Measurements from ENCODE around the gene GLI3. TPM values are rescaled to one million over a fixed set of nuclear protein-coding genes. Genes with fewer than 3 reads are reported as not detected.

The GLI3 gene
- total RNA-seq, 2 donors from 2014 or later: 2.7 to 10.2 TPM

DNA sequence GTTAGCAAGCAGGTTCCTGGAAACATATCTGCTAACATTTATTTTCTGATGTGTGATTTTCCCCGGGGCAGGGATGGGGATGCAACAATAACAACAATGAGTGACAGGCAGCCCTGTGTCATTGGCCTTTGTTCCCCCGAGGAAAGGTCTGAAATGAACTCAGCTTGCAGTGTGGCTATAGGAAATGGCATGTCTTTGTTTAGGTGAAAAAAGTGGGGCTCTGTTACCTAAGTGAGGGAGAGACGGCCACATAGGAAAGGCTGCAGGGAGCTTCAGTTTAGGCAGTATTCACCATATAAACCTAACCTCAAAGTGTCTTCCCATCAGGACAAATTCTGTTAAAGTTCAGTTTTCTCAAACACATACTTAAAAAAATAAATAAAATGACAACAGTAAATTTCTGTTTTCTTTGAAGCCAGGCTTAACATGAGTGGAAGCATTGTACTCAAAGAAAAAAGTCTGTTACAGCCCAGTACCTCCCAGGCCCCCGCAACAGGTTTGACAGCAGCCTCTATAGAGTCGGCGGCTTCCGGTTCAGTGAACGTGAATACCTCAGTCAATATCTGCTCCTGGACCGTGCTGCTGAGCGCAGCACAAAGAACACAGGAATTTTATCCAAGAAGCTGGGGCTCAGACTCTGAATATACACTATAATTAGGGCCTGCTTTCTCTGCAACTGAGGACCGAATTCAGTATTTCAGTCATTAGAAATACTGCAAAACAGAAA lies 168.3 kb downstream of the GLI3 start:
- H3K27ac ChIP-seq (ENCODE audit: low read depth, low read length): peak overlapping the region; percentile 96
- TF ChIP-seq, protein P1, sequence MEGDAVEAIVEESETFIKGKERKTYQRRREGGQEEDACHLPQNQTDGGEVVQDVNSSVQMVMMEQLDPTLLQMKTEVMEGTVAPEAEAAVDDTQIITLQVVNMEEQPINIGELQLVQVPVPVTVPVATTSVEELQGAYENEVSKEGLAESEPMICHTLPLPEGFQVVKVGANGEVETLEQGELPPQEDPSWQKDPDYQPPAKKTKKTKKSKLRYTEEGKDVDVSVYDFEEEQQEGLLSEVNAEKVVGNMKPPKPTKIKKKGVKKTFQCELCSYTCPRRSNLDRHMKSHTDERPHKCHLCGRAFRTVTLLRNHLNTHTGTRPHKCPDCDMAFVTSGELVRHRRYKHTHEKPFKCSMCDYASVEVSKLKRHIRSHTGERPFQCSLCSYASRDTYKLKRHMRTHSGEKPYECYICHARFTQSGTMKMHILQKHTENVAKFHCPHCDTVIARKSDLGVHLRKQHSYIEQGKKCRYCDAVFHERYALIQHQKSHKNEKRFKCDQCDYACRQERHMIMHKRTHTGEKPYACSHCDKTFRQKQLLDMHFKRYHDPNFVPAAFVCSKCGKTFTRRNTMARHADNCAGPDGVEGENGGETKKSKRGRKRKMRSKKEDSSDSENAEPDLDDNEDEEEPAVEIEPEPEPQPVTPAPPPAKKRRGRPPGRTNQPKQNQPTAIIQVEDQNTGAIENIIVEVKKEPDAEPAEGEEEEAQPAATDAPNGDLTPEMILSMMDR (conservative IDR thresholded peaks at IDR 0.05): no peak
- Mint-ChIP-seq H3K9me3 (no peaks in the 10 kb centered on the region), H3K36me3 (ENCODE audit: low read depth) (no peaks in the 10 kb centered on the region), H3K27me3 (ENCODE audit: insufficient read depth) (peaks cover 5% of the 10 kb centered on the region), H3K4me3 (no peak overlapping the region), H3K27ac (no peak overlapping the region), H3K4me1 (peaks cover 37% of the 10 kb centered on the region)
- no peak for DNase-seq
- no peaks in the 10 kb centered on the region for H3K9me3 ChIP-seq (ENCODE audit: control insufficient read depth, low read length)
- H3K36me3 ChIP-seq (ENCODE audit: control insufficient read depth, insufficient read depth, low read length): no peaks in the 10 kb centered on the region
- peaks cover 2% of the 10 kb centered on the region for H3K4me1 ChIP-seq (ENCODE audit: control insufficient read depth, insufficient read depth, low read length)
- no peaks in the 10 kb centered on the region for H3K27me3 ChIP-seq (ENCODE audit: control insufficient read depth, insufficient read depth, low read length, poor library complexity, severe bottlenecking)
- no peak overlapping the region for H3K9ac ChIP-seq (ENCODE audit: extremely low read depth, low read length, poor library complexity, severe bottlenecking)
- WGBS, 2 experiments (ENCODE audit: insufficient coverage in 1 of 2, insufficient read length in 1 of 2): 53 to 80% methylated on average over 5 to 11 of the region's 11 CpGs
- no peak overlapping the region for H3K4me3 ChIP-seq (ENCODE audit: low read length)

DNA sequence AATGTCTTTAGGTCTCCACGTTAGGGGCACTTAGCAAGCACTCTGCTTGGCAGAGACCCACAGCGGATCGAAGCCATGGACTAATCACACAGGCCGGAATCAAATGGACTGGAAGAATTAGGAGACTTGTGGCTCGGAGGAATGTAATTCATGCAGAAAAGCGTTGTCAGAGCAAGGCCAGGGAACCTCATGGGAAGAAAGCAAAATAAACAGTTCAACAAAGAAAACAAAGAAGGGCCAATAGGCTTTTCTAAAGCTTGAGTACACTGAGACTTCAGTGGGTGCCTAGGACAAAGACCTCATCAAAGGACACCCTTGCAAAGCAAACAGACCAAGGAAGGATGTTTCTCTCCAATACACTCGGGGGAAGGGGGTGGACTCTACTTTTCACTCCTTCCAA lies 171.1 kb downstream of the GLI3 start:
- peak overlapping the region; percentile 7 for H3K4me3 Mint-ChIP-seq
- WGBS, 2 experiments (ENCODE audit: insufficient coverage in 1 of 2, insufficient read length in 1 of 2): 52 to 56% methylated on average over 3 to 7 of the region's 7 CpGs
- peaks cover 2% of the 10 kb centered on the region for H3K4me1 ChIP-seq (ENCODE audit: control insufficient read depth, insufficient read depth, low read length)

DNA sequence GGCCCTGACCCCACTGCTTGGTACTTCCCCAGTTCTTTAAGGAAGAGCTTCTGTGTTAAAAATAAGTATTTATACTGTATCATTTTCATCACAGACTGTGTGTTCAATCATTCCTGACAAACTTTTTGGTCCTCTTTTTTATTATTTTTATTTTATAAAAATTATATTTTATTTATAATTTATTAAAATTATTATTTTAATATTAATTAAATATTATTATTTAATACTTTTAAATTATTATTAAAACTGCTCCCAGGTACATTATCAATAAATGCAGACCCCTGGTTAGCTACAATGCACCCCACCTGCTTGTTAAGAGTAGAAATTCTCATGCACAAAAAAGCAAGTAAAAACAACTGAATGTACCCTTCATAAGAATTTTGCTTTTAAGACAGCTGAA lies 172.0 kb downstream of the GLI3 start:
- Mint-ChIP-seq H3K27ac (no peak overlapping the region), H3K9me3 (no peaks in the 10 kb centered on the region), H3K4me3 (no peak overlapping the region), H3K4me1 (peaks cover 37% of the 10 kb centered on the region), H3K36me3 (ENCODE audit: low read depth) (no peaks in the 10 kb centered on the region), H3K27me3 (ENCODE audit: insufficient read depth) (peaks cover 8% of the 10 kb centered on the region)
- H3K4me3 ChIP-seq (ENCODE audit: low read length): no peak overlapping the region
- no peaks in the 10 kb centered on the region for H3K27me3 ChIP-seq (ENCODE audit: control insufficient read depth, insufficient read depth, low read length, poor library complexity, severe bottlenecking)
- TF ChIP-seq, protein P1 (conservative IDR thresholded peaks at IDR 0.05): no peak
- H3K9ac ChIP-seq (ENCODE audit: extremely low read depth, low read length, poor library complexity, severe bottlenecking): no peak overlapping the region
- peaks cover 2% of the 10 kb centered on the region for H3K4me1 ChIP-seq (ENCODE audit: control insufficient read depth, insufficient read depth, low read length)
- DNase-seq: no peak
- H3K36me3 ChIP-seq (ENCODE audit: control insufficient read depth, insufficient read depth, low read length): no peaks in the 10 kb centered on the region
- H3K9me3 ChIP-seq (ENCODE audit: control insufficient read depth, low read length): no peaks in the 10 kb centered on the region
- H3K27ac ChIP-seq (ENCODE audit: low read depth, low read length): no peak overlapping the region

More for the DNA sequence above, 171.1 kb downstream of the GLI3 start:
- DNase-seq: no peak
- Mint-ChIP-seq H3K4me1 (peaks cover 37% of the 10 kb centered on the region), H3K36me3 (ENCODE audit: low read depth) (no peaks in the 10 kb centered on the region), H3K27ac (peak overlapping the region; percentile 18), H3K27me3 (ENCODE audit: insufficient read depth) (peaks cover 8% of the 10 kb centered on the region), H3K9me3 (no peaks in the 10 kb centered on the region)
- no peaks in the 10 kb centered on the region for H3K27me3 ChIP-seq (ENCODE audit: control insufficient read depth, insufficient read depth, low read length, poor library complexity, severe bottlenecking)
- no peaks in the 10 kb centered on the region for H3K36me3 ChIP-seq (ENCODE audit: control insufficient read depth, insufficient read depth, low read length)
- TF ChIP-seq, protein P1 (conservative IDR thresholded peaks at IDR 0.05): no peak
- H3K4me3 ChIP-seq (ENCODE audit: low read length): no peak overlapping the region
- H3K9ac ChIP-seq (ENCODE audit: extremely low read depth, low read length, poor library complexity, severe bottlenecking): no peak overlapping the region
- H3K9me3 ChIP-seq (ENCODE audit: control insufficient read depth, low read length): no peaks in the 10 kb centered on the region
- H3K27ac ChIP-seq (ENCODE audit: low read depth, low read length): peak overlapping the region; percentile 50

Data from endodermal cell (in vitro differentiated cells).